Ovary (tissue), 9 donors: ENCODE measurements around the gene EIF2B5. TPM values are rescaled to one million over a fixed set of nuclear protein-coding genes. Genes with fewer than 3 reads are reported as not detected.

ENCODE experiments used
- DNase-seq, 5 donors: peaks; one replicate each; pipeline ENCODE4 v3.0.0-alpha.2; 2019 to 2020
- H3K27ac ChIP-seq, 2 donors: fragments of 200-600 bp; one replicate each; pipeline versions ENCODE4 v1.5.1 to v1.8.0; 2019 to 2022
- H3K27me3 ChIP-seq: fragments of 200-600 bp; one replicate; pipeline ENCODE4 v1.8.0; 2022
- H3K36me3 ChIP-seq: fragments of 200-600 bp; sonication (generic); one replicate; pipeline ENCODE4 v1.5.1; 2019
- H3K4me1 ChIP-seq: one replicate; pipeline ENCODE4 v1.8.1; 2013; ENCODE audit warnings: mild to moderate bottlenecking, moderate library complexity; ENCODE audit not compliant: insufficient read depth
- H3K4me3 ChIP-seq: fragments of 200-600 bp; sonication (generic); one replicate; pipeline ENCODE4 v1.5.1; 2017
- H3K9me3 ChIP-seq, 2 donors: fragments of 200-600 bp in 1 of 2; sonication (generic) in 1 of 2; one replicate each; pipeline versions ENCODE4 v1.5.1 to v1.8.1; 2013 to 2019; ENCODE audit warnings: mild to moderate bottlenecking in 1 of 2, moderate library complexity in 1 of 2
- EP300 ChIP-seq: sonication (generic); formaldehyde crosslinking; IDR thresholded peaks from one replicate; pipeline ENCODE4 v1.6.1; 2017; ENCODE audit warnings: antibody characterized with exemption
- POLR2A ChIP-seq: fragments of 450-650 bp; IDR thresholded peaks from one replicate; pipeline ENCODE4 v1.6.1; 2017; ENCODE audit warnings: antibody characterized with exemption, mild to moderate bottlenecking, moderate library complexity
- WGBS, 3 donors: extraction: QIAGEN DNeasy Blood & Tissue Kit in 1 of 3; methylation state at CpG; one replicate each; pipeline versions ENCODE4 v1.1.5 to v1.1.7; 2013 to 2017; 5-methylcytosine and 5-hydroxymethylcytosine counted together
- intact Hi-C, 4 donors: fragments of 100-400 bp; cut with DNase I; formaldehyde crosslinking; loops; one replicate each; pipeline versions ENCODE4 v1.11.0 to v1.15.1; 2022 to 2023
- polyA plus RNA-seq, 2 donors: library from polyadenylated mRNA; stranded (reverse); fragments of 200-250 nt in 1 of 2; fragments of 350-450 nt in 1 of 2; fragmentation: Illumina TruSeq in 1 of 2; extraction: RNeasy Lipid Tissue Mini Kit (QIAGEN cat#74804) in 1 of 2; gene quantifications; one replicate each; pipeline ENCODE4 v1.2.3, GENCODE V29; 2013 to 2014
- total RNA-seq, 7 donors: library from RNA; depleted of rRNA in 2 of 7; stranded (reverse); fragments of >200 nt in 2 of 7; fragmentation: NEBNext Ultra II Directional in 3 of 7; extraction: Animal tissue kit (Norgen Biotek cat#: 25700) in 3 of 7; gene quantifications; one replicate each; pipeline versions ENCODE4 v1.1.0 to v1.2.4, GENCODE V29; 2016 to 2023
- TF ChIP-seq, protein P1 (sequence below), 3 donors: fragments of 450-650 bp in 2 of 3; fragments of 200-600 bp in 1 of 3; IDR thresholded peaks; one replicate each; pipeline versions ENCODE4 v1.5.1 to v1.8.0; 2016 to 2022; ENCODE audit warnings: antibody characterized with exemption in 3 of 3, mild to moderate bottlenecking in 1 of 3
- donor health status: DM: no; HTN: no; CAD: no; lungs with moderate emphysema.
- donor health status: DM: no; HTN: no; CAD: no.
- donor health status: Bipolar disorder and iron deficiency.
- donor health status: DM: yes; HTN: yes; CAD: no.
- donor health status: DM: no; HTN: no; CAD: no.
- donor health status: DM: yes; HTN: yes; CAD: no.

Gene EIF2B5
- total and polyA plus RNA-seq, 9 donors, result 18.6 to 42.4 (median 28.7) TPM

DNA sequence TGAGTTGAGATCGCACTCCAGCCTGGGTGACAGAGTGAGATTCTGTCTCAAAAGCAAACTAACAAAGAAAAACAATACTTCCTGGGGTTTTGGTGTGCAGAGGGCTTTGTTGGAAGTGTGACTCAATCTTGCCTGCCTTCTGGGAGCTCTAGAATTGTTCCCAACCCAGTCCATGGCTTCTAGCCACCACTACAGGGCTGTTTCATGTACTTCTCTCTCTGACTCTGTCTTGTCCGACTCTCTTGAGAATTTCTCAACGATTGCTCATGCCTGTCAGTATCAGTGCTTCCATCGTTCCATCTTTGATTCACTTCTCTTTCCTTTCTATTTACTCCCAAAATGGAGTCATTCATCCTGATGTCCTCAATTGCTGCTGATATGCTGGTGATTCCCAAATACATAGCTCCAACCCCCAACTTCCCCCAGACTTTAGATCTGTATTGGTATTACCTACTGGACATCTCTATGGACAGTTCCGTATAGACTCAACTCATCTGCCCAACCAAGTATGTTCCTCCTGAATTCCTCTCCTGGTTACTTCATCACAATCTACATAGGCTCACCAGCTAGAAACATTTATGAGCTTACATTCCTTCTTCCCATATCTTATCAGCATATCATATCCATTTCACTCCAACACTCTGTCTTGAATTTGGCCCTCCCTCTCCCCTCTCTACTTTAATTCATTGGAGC is 37.7 kb downstream of the EIF2B5 start:
- TF ChIP-seq POLR2A, result no peak
- no peak for TF ChIP-seq EP300
- Histone ChIP-seq H3K4me3 (no peak overlapping the region), H3K36me3 (no peaks in the 10 kb centered on the region), H3K4me1 (peaks cover 7% of the 10 kb centered on the region), H3K27me3 (no peaks in the 10 kb centered on the region), H3K9me3 (no peaks in the 10 kb centered on the region), H3K27ac (no peak overlapping the region)
- no peak for DNase-seq
- intact Hi-C loops, result no loop called here
- 71 to 79% (median 77%) methylated on average over 5 of the region's 5 CpGs for WGBS, 3 donors

DNA sequence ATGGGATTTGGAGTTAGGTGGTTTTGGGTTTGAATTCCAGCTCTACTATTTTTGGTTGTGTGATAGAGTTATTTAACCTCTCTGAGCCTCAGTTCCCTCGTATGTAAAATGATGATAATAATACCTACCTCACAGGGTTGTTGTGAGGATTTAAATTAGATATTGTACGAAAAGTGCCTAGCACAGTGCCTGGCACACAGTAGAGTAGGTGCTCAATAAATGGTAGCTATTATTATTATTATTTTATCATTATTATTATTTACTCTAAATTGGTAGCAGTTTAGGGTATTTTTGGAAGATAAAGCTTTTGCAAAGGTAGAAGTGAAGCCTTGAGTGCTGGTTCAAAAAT is 38.2 kb downstream of the EIF2B5 start:
- TF ChIP-seq EP300 (no peak), POLR2A (no peak)
- TF ChIP-seq, protein P1, sequence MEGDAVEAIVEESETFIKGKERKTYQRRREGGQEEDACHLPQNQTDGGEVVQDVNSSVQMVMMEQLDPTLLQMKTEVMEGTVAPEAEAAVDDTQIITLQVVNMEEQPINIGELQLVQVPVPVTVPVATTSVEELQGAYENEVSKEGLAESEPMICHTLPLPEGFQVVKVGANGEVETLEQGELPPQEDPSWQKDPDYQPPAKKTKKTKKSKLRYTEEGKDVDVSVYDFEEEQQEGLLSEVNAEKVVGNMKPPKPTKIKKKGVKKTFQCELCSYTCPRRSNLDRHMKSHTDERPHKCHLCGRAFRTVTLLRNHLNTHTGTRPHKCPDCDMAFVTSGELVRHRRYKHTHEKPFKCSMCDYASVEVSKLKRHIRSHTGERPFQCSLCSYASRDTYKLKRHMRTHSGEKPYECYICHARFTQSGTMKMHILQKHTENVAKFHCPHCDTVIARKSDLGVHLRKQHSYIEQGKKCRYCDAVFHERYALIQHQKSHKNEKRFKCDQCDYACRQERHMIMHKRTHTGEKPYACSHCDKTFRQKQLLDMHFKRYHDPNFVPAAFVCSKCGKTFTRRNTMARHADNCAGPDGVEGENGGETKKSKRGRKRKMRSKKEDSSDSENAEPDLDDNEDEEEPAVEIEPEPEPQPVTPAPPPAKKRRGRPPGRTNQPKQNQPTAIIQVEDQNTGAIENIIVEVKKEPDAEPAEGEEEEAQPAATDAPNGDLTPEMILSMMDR (IDR thresholded peaks at IDR 0.05), result no peak
- Histone ChIP-seq H3K4me1 (peaks cover 7% of the 10 kb centered on the region), H3K27ac (no peak overlapping the region), H3K9me3 (no peaks in the 10 kb centered on the region), H3K27me3 (no peaks in the 10 kb centered on the region), H3K4me3 (no peak overlapping the region), H3K36me3 (no peaks in the 10 kb centered on the region)
- intact Hi-C loops, result no loop called here
- DNase-seq, result no peak
- WGBS, 3 donors, result 81 to 85% (median 82%) methylated on average over 2 of the region's 2 CpGs

- H3K4me3 ChIP-seq, result no peak overlapping the region
- no peak for DNase-seq
- TF ChIP-seq POLR2A, result no peak
- TF ChIP-seq, protein P1 (IDR thresholded peaks at IDR 0.05), result no peak
- TF ChIP-seq EP300, result no peak
- H3K36me3 ChIP-seq, result no peaks in the 10 kb centered on the region
- H3K9me3 ChIP-seq, result no peaks in the 10 kb centered on the region
- 13 to 16% (median 15%) methylated on average over 4 of the region's 4 CpGs for WGBS, 3 donors
- no peaks in the 10 kb centered on the region for H3K27me3 ChIP-seq
- intact Hi-C loops, result no loop called here
- no peak overlapping the region for H3K27ac ChIP-seq
- peaks cover 7% of the 10 kb centered on the region for H3K4me1 ChIP-seq
Observed at GRCh38 chr3:184174284-184174645, 39.1 kb downstream of the EIF2B5 start.

DNA sequence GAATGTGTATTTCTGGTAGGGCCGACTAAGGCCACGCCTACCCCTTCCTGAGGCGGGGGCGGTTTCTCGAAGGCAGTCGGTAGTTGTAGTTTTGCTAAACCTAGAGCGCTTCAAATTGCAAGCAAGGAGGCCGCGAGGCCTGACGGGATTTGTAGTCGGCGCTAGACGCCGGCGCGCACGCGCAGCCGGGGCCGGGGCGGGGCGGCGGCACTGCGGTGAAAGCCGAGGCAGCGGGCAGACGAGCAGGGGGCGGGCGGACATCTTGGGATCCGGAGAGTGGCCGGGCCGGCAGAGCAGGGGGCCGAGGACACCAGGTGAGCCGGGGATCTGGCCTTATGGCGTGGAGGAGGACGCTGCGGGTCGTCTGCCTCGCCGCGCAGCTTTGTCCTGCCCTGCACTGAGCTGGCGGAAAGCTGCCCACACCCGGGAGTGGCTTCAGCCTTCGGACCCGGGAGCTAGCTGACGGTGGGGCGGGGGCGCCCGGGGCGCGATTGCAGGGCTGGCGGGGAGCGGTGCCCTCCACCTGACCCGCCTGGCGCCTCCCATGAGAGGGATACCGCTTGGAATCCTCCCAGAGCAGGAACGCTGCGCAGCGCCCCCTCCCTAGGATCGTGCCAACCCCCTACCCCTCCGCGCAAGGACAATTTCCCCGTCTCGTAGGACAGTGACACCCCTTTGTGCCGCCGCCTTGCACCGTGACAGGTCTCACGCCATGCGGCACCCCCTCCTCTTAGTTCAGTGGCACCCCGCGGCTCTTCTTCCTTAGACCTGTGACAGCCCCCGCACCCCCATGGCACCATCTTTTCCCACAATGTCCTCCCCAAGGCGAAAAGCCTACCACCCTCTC is 39.7 kb downstream of the EIF2B5 start, which contains the start of gene AP2M1:
Gene AP2M1, plus strand, starts transcription at position 210 of the 847 bp plus-strand sequence. CDS start 2,139 bp downstream, outside the sequence.
- Histone ChIP-seq H3K27me3 (no peaks in the 10 kb centered on the region), H3K36me3 (no peaks in the 10 kb centered on the region), H3K27ac (peak within 1 kb of the TSS; percentile 74 to 83), H3K4me1 (peaks cover 7% of the 10 kb centered on the region), H3K4me3 (peak within 1 kb of the TSS; percentile 72), H3K9me3 (no peaks in the 10 kb centered on the region)
- intact Hi-C loops, result no loop called here
- WGBS, 3 donors, result 0 to 1% (median 0%) methylated on average over 53 to 73 of the region's 73 CpGs
- peak; percentile 97 to 99 (median 98) for DNase-seq
- TF ChIP-seq EP300 (no peak), POLR2A (peak; percentile 70)
- TF ChIP-seq, protein P1 (IDR thresholded peaks at IDR 0.05), result no peak

DNA sequence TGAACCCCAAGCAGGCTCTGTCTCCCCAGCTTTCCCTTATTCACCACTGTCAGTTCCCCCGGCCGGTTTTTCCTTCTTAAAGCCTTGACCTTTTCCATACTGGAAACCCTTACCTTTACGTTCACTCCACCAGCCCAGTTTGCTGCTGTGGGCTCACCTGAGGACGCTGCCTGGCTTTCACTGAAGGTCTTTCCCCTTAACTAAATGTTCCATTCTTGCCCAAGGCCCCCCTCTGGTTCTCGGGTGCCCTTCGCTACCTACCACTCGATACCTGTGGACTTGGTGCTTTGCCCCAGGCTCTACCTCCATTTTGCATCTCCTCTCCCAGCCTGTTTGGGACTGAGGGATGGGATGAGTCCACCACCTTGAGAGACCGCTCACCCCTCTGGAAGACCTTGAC is 40.3 kb downstream of the EIF2B5 start:
- Histone ChIP-seq H3K9me3 (no peaks in the 10 kb centered on the region), H3K27ac (peak overlapping the region in 1 of 2 donors; percentile 74), H3K4me3 (peak overlapping the region; percentile 72), H3K27me3 (no peaks in the 10 kb centered on the region), H3K4me1 (peaks cover 7% of the 10 kb centered on the region), H3K36me3 (no peaks in the 10 kb centered on the region)
- intact Hi-C loops, result no loop called here
- 15 to 20% (median 16%) methylated on average over 8 of the region's 8 CpGs for WGBS, 3 donors
- no peak for DNase-seq
- TF ChIP-seq, protein P1 (IDR thresholded peaks at IDR 0.05), result no peak
- TF ChIP-seq POLR2A (no peak), EP300 (no peak)
